HepG2 (cell line): ENCODE measurements around the gene STRADA. TPM values are rescaled to one million over a fixed set of nuclear protein-coding genes. Genes with fewer than 3 reads are reported as not detected.

ENCODE experiments used
- NAIF1 ChIP-seq: sonication (generic); formaldehyde crosslinking; IDR thresholded peaks from 2 replicates; pipeline ENCODE4 v1.5.0; 2020; ENCODE audit warnings: mild to moderate bottlenecking, missing genetic modification reagents, borderline replicate concordance
- ZBTB21 ChIP-seq: sonication (generic); formaldehyde crosslinking; IDR thresholded peaks from 2 replicates; pipeline ENCODE4 v1.4.0; 2020; ENCODE audit warnings: missing genetic modification reagents
- ZFP1 ChIP-seq: IDR thresholded peaks from 2 replicates; pipeline ENCODE4 v1.6.1; 2016
- ZFP36L1 ChIP-seq: sonication (generic); formaldehyde crosslinking; IDR thresholded peaks from 2 replicates; pipeline ENCODE4 v1.8.0; 2022; ENCODE audit warnings: mild to moderate bottlenecking, missing genetic modification reagents, moderate library complexity
- ZHX2 ChIP-seq, 2 experiments: sonication (generic) in 1 of 2; formaldehyde crosslinking in 1 of 2; IDR thresholded peaks; 2 replicates each; pipeline versions ENCODE4 v1.6.1 to v1.9.0; 2014 to 2022; ENCODE audit warnings: antibody characterized with exemption in 1 of 2, borderline replicate concordance in 1 of 2, inconsistent platforms in 1 of 2, low read depth in 1 of 2, missing genetic modification reagents in 1 of 2
- ZNF17 ChIP-seq: sonication (generic); formaldehyde crosslinking; IDR thresholded peaks from 2 replicates; pipeline ENCODE4 v1.5.0; 2020; ENCODE audit warnings: mild to moderate bottlenecking, missing genetic modification reagents
- ZNF512B ChIP-seq: sonication (generic); formaldehyde crosslinking; IDR thresholded peaks from 2 replicates; pipeline ENCODE4 v1.5.1; 2020; ENCODE audit warnings: missing genetic modification reagents, mild to moderate bottlenecking, borderline replicate concordance
- ZNF558 ChIP-seq: sonication (generic); formaldehyde crosslinking; IDR thresholded peaks from 2 replicates; pipeline ENCODE4 v1.9.0; 2022; ENCODE audit warnings: mild to moderate bottlenecking, missing genetic modification reagents, borderline replicate concordance
- polyA plus RNA-seq, 8 experiments: library from polyadenylated mRNA; depleted of rRNA in 3 of 8; stranded (reverse) in 7 of 8; unstranded in 1 of 8; fragments of >200 nt; fragmentation: Illumina TruSeq in 4 of 8; extraction: Trizol in 4 of 8; gene quantifications; 2 replicates each; pipeline versions ENCODE4 v1.2.1 to v1.2.3, GENCODE V29; 2011 to 2016; ENCODE audit warnings: low read depth in 4 of 8, missing spikeins in 1 of 8, mixed read lengths in 1 of 8; ENCODE audit not compliant: insufficient read depth in 1 of 8
- total RNA-seq, 5 experiments: library from RNA; depleted of rRNA; stranded (reverse); fragments of >200 nt; fragmentation: Illumina TruSeq; extraction: Trizol; gene quantifications; 2 replicates each; pipeline ENCODE4 v1.2.3, GENCODE V29; 2016; ENCODE audit warnings: low read depth in 1 of 5

The STRADA gene
- total and polyA plus RNA-seq, 2 of the 13 experiments (the other 11 are each of a cell fraction or from before 2014, with no cell fraction given), result 17.6 to 17.9 TPM

- TF ChIP-seq ZHX2 (IDR thresholded peaks at IDR 0.05; ENCODE audit: low read depth) (no peak), ZHX2 (CRISPR knock-in tag; IDR thresholded peaks at IDR 0.05; ENCODE audit: borderline replicate concordance) (no peak), NAIF1 (CRISPR knock-in tag) (no peak), ZNF558 (CRISPR knock-in tag) (no peak; the same call in 1 of the 2 replicates), ZFP36L1 (CRISPR knock-in tag) (no peak), ZFP1 (CRISPR knock-in tag) (no peak), ZNF512B (CRISPR knock-in tag) (no peak), ZBTB21 (CRISPR knock-in tag) (peak; percentile 9; the same call in 1 of the 2 replicates), ZNF17 (no peak)
These were observed 524 bp downstream of the STRADA start (continued) for GRCh38 chr17:63741143-63741407.
